GM23248 (cell line): ENCODE results near the gene MMEL1. TPM values are rescaled to one million over a fixed set of nuclear protein-coding genes. Genes with fewer than 3 reads are reported as not detected.

Experiments used
- DNase-seq: peaks from one replicate; pipeline ENCODE4 v3.0.0-alpha.2; 2015
- H2AFZ ChIP-seq: fragments of 200-600 bp; sonication (generic); 2 replicates; pipeline ENCODE4 v1.6.1; 2016; ENCODE audit warnings: antibody characterized with exemption
- H3F3A ChIP-seq: fragments of 200-600 bp; sonication (generic); 2 replicates; pipeline ENCODE4 v1.6.1; 2016; ENCODE audit warnings: mild to moderate bottlenecking, antibody characterized with exemption, mixed run types; ENCODE audit not compliant: insufficient read depth
- H3K27ac ChIP-seq: fragments of 200-600 bp; sonication (generic); 2 replicates; pipeline ENCODE4 v1.5.1; 2016; ENCODE audit warnings: mild to moderate bottlenecking
- H3K27me3 ChIP-seq: fragments of 200-600 bp; sonication (generic); replicated peaks from 2 replicates; pipeline ENCODE4 v1.6.1; 2016; ENCODE audit warnings: mild to moderate bottlenecking; ENCODE audit not compliant: insufficient read depth
- H3K36me3 ChIP-seq: fragments of 200-600 bp; sonication (generic); 2 replicates; pipeline ENCODE4 v1.6.1; 2016; ENCODE audit warnings: low read depth, mild to moderate bottlenecking
- H3K4me1 ChIP-seq: fragments of 200-600 bp; sonication (generic); 2 replicates; pipeline ENCODE4 v1.6.1; 2016; ENCODE audit warnings: mild to moderate bottlenecking; ENCODE audit not compliant: insufficient read depth
- H3K4me2 ChIP-seq: fragments of 200-600 bp; sonication (generic); one replicate; pipeline ENCODE4 v1.6.1; 2016; ENCODE audit warnings: mild to moderate bottlenecking; ENCODE audit not compliant: unreplicated experiment
- H3K4me3 ChIP-seq: fragments of 200-600 bp; sonication (generic); 2 replicates; pipeline ENCODE4 v1.5.1; 2016; ENCODE audit warnings: mild to moderate bottlenecking
- H3K79me2 ChIP-seq: fragments of 200-600 bp; sonication (generic); 2 replicates; pipeline ENCODE4 v1.6.1; 2016; ENCODE audit warnings: mild to moderate bottlenecking; ENCODE audit not compliant: insufficient read depth
- H3K9ac ChIP-seq: fragments of 200-600 bp; sonication (generic); 2 replicates; pipeline ENCODE4 v1.6.1; 2016; ENCODE audit warnings: mild to moderate bottlenecking
- H3K9me2 ChIP-seq: fragments of 200-600 bp; sonication (generic); 2 replicates; pipeline ENCODE4 v1.6.1; 2016; ENCODE audit warnings: mixed run types, mild to moderate bottlenecking, moderate library complexity; ENCODE audit not compliant: insufficient read depth
- H3K9me3 ChIP-seq: fragments of 200-600 bp; sonication (generic); one replicate; pipeline ENCODE4 v1.6.1; 2017; ENCODE audit warnings: low read depth
- H4K20me1 ChIP-seq: fragments of 200-600 bp; sonication (generic); 2 replicates; pipeline ENCODE4 v1.6.0; 2016; ENCODE audit not compliant: insufficient read depth
- EZH2 ChIP-seq: fragments of 200-600 bp; sonication (generic); IDR thresholded peaks from 2 replicates; pipeline ENCODE4 v1.6.1; 2018; ENCODE audit warnings: antibody characterized with exemption, mild to moderate bottlenecking; ENCODE audit not compliant: insufficient read depth, poor library complexity, severe bottlenecking
- EZH2phosphoT487 ChIP-seq: fragments of 200-600 bp; sonication (generic); IDR thresholded peaks from 2 replicates; pipeline ENCODE4 v1.6.1; 2018; ENCODE audit warnings: antibody characterized with exemption, moderate library complexity, mild to moderate bottlenecking, low read depth; ENCODE audit not compliant: insufficient read depth
- WGBS, 2 experiments: methylation state at CpG; one replicate each; pipeline ENCODE4 v1.1.6; 2015 to 2017; ENCODE audit warnings: low lambda C conversion rate in 2 of 2, low coverage in 1 of 2; ENCODE audit errors: missing lambda C conversion rate in 2 of 2; 5-methylcytosine and 5-hydroxymethylcytosine counted together
- in situ Hi-C: fragments of 300-500 bp; cut with MboI; formaldehyde crosslinking; loops from 2 replicates; pipeline ENCODE4 v1.15.0; 2020
- polyA plus RNA-seq: library from polyadenylated mRNA; unstranded; fragments of >200 nt; fragmentation: Nextera tagmentation; extraction: Ambion mirVana; gene quantifications from 2 replicates; pipeline ENCODE4 v1.2.1, GENCODE V29; 2016
- total RNA-seq: library from RNA; depleted of rRNA; stranded (reverse); fragments of >200 nt; shearing (Covaris generic); gene quantifications from 2 replicates; pipeline ENCODE4 v1.2.3, GENCODE V29; 2014

Gene MMEL1
- total and polyA plus RNA-seq, 2 experiments from 2014 or later: not detected

- H3K9me2 ChIP-seq: no peaks in the 10 kb centered on the region
- WGBS, 2 experiments: 51 to 52% methylated on average over 22 to 24 of the region's 24 CpGs
- H2AFZ ChIP-seq: no peak overlapping the region
- H3K4me3 ChIP-seq: no peak overlapping the region
- DNase-seq: no peak
- H3K9me3 ChIP-seq: no peaks in the 10 kb centered on the region
- in situ Hi-C loops: no loop called here
- no peaks in the 10 kb centered on the region for H4K20me1 ChIP-seq
- H3K27me3 ChIP-seq: peaks cover 20% of the 10 kb centered on the region
- TF ChIP-seq EZH2phosphoT487: no peak
- TF ChIP-seq EZH2: no peak
- H3K9ac ChIP-seq: no peak overlapping the region
- H3K36me3 ChIP-seq: no peaks in the 10 kb centered on the region
- H3F3A ChIP-seq: no peaks in the 10 kb centered on the region
- H3K4me1 ChIP-seq: no peaks in the 10 kb centered on the region
- H3K27ac ChIP-seq: no peak overlapping the region
- H3K79me2 ChIP-seq: no peaks in the 10 kb centered on the region
- no peak overlapping the region for H3K4me2 ChIP-seq
Measured at GRCh38 chr1:2631136-2632050, 1.4 kb downstream of the MMEL1 start.

GRCh38 chr1:2630498-2631135, 2.2 kb downstream of the MMEL1 start:
- Histone ChIP-seq H3K27me3 (peaks cover 23% of the 10 kb centered on the region), H3K79me2 (no peaks in the 10 kb centered on the region), H3K4me2 (no peak overlapping the region), H2AFZ (no peak overlapping the region), H3F3A (no peaks in the 10 kb centered on the region), H3K4me1 (no peaks in the 10 kb centered on the region), H3K9ac (no peak overlapping the region), H3K36me3 (no peaks in the 10 kb centered on the region), H3K9me2 (no peaks in the 10 kb centered on the region), H4K20me1 (no peaks in the 10 kb centered on the region), H3K27ac (no peak overlapping the region), H3K9me3 (no peaks in the 10 kb centered on the region), H3K4me3 (no peak overlapping the region)
- no peak for DNase-seq
- in situ Hi-C loops: no loop called here
- 84 to 85% methylated on average over 35 of the region's 35 CpGs for WGBS, 2 experiments
- TF ChIP-seq EZH2 (no peak), EZH2phosphoT487 (no peak)

- no peak for DNase-seq
- TF ChIP-seq EZH2phosphoT487: no peak
- TF ChIP-seq EZH2: no peak
- H3F3A ChIP-seq: no peaks in the 10 kb centered on the region
- no peaks in the 10 kb centered on the region for H3K36me3 ChIP-seq
- no peak overlapping the region for H3K4me3 ChIP-seq
- no peak overlapping the region for H3K27ac ChIP-seq
- in situ Hi-C loops: no loop called here
- 63 to 68% methylated on average over 23 of the region's 23 CpGs for WGBS, 2 experiments
- no peak overlapping the region for H3K9ac ChIP-seq
- no peaks in the 10 kb centered on the region for H3K9me2 ChIP-seq
- H3K9me3 ChIP-seq: no peaks in the 10 kb centered on the region
- no peaks in the 10 kb centered on the region for H4K20me1 ChIP-seq
- no peak overlapping the region for H3K4me2 ChIP-seq
- H3K79me2 ChIP-seq: no peaks in the 10 kb centered on the region
- H3K27me3 ChIP-seq: peaks cover 23% of the 10 kb centered on the region
- H2AFZ ChIP-seq: no peak overlapping the region
- no peaks in the 10 kb centered on the region for H3K4me1 ChIP-seq
Measured at GRCh38 chr1:2629627-2630497, 3.0 kb downstream of the MMEL1 start.
